ENCODE measurements around the gene ABCD4. TPM values are rescaled to one million over a fixed set of nuclear protein-coding genes. Genes with fewer than 3 reads are reported as not detected.

The ABCD4 gene
- polyA plus RNA-seq, 1 of the 3 experiments (the other 2 are of a cell fraction) = 37.0 TPM

DNA sequence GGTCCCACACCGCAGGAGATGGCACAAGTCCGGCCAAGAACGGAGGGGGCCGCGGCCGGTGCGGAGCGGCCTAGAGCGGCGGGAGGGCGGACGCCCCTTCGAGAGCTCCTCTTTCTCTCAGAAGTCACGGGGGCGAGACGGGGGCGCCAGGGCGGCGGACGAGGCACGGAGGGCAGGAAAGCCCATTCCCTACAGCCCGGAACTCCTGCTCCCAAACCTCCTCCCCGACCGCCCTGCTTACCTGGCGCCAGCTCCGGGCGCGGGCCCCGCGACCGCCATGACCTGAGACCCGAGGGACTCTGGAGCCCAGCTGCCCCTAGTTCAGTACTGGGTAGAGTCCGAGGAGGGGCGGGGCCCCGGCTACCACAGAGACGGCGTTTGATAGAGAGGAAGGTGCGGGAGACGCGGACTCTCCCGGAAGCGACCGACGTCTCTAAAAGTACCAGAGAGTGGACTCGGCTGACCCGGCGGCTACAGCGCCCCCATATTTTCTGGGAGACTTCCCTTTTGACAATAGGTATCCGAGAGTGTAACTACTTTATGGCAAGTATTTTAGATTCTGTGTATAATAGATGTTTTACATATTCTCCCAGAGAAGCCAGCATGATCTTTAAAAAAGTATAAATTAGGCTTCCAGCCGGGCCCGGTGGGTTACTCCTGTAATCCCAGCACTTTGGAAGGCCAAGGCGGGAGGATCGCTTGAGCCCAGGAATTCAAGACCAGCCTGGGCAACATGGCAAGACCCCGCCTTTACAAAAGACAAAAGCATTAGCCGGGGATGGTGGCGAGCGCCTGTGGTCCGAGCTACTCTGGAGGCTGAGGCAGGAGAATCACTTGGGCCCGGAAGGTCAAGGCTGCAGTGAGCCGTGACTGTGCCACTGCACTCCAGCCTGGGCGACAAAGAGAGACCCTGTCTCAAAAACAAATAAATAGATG is at the start of gene ABCD4 (continued):
- TF ChIP-seq, protein P1, sequence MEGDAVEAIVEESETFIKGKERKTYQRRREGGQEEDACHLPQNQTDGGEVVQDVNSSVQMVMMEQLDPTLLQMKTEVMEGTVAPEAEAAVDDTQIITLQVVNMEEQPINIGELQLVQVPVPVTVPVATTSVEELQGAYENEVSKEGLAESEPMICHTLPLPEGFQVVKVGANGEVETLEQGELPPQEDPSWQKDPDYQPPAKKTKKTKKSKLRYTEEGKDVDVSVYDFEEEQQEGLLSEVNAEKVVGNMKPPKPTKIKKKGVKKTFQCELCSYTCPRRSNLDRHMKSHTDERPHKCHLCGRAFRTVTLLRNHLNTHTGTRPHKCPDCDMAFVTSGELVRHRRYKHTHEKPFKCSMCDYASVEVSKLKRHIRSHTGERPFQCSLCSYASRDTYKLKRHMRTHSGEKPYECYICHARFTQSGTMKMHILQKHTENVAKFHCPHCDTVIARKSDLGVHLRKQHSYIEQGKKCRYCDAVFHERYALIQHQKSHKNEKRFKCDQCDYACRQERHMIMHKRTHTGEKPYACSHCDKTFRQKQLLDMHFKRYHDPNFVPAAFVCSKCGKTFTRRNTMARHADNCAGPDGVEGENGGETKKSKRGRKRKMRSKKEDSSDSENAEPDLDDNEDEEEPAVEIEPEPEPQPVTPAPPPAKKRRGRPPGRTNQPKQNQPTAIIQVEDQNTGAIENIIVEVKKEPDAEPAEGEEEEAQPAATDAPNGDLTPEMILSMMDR (IDR thresholded peaks at IDR 0.05) = peak; percentile 81
- TF ChIP-seq TAF1 (IDR thresholded peaks at IDR 0.05; ENCODE audit: borderline replicate concordance, low read depth, low read length) (peak; percentile 91), RCOR1 (IDR thresholded peaks at IDR 0.05; ENCODE audit: low read length) (no peak), EP300 (IDR thresholded peaks at IDR 0.05; ENCODE audit: borderline replicate concordance in 1 of 2, low read depth in 1 of 2, low read length in 1 of 2) (0 out of 4 replicates have a peak, but pooled peaks of 1 of the 2 experiments have one; percentile 9), POLR2AphosphoS5 (IDR thresholded peaks at IDR 0.05; ENCODE audit: low read depth, low read length) (peak; percentile 94), YY1 (IDR thresholded peaks at IDR 0.05; ENCODE audit: low read depth) (peak; percentile 69), TEAD4 (IDR thresholded peaks at IDR 0.05; ENCODE audit: borderline replicate concordance, insufficient read depth) (no peak)

- no peaks in the 10 kb centered on the region for H3K4me1 ChIP-seq (ENCODE audit: control insufficient read depth in 1 of 2, insufficient read depth in 2 of 2, low read depth in 1 of 2, low read length in 1 of 2)
- no peak overlapping the region for H2AFZ ChIP-seq (ENCODE audit: low read depth)
- H3K4me3 ChIP-seq (ENCODE audit: low read depth in 2 of 2, low read length in 1 of 2) = no peak overlapping the region
- H3K9ac ChIP-seq = no peak overlapping the region
- POLR2A ChIA-PET = no interaction called here
- no peaks in the 10 kb centered on the region for H3K9me2 ChIP-seq
- no peaks in the 10 kb centered on the region for H3K79me2 ChIP-seq (ENCODE audit: insufficient read depth)
- CTCF ChIA-PET = interaction anchor here (0.7 to 3.3 kb wide), 7 partner anchors 11 to 258 kb away, joined by 3 to 16 read pairs (median 3); no protein-coding TSS in a partner anchor
- no peak for TF ChIP-seq NFIC (IDR thresholded peaks at IDR 0.05; ENCODE audit: borderline replicate concordance)
- no peak for TF ChIP-seq TAF1 (IDR thresholded peaks at IDR 0.05; ENCODE audit: borderline replicate concordance, low read depth, low read length)
- no peak for TF ChIP-seq SMC3 (IDR thresholded peaks at IDR 0.05; ENCODE audit: low read depth, low read length)
- no peak for TF ChIP-seq CHD2 (IDR thresholded peaks at IDR 0.05; ENCODE audit: low read length, partially characterized antibody)
- no peak for TF ChIP-seq ELF1 (IDR thresholded peaks at IDR 0.05)
- TF ChIP-seq, protein P2, sequence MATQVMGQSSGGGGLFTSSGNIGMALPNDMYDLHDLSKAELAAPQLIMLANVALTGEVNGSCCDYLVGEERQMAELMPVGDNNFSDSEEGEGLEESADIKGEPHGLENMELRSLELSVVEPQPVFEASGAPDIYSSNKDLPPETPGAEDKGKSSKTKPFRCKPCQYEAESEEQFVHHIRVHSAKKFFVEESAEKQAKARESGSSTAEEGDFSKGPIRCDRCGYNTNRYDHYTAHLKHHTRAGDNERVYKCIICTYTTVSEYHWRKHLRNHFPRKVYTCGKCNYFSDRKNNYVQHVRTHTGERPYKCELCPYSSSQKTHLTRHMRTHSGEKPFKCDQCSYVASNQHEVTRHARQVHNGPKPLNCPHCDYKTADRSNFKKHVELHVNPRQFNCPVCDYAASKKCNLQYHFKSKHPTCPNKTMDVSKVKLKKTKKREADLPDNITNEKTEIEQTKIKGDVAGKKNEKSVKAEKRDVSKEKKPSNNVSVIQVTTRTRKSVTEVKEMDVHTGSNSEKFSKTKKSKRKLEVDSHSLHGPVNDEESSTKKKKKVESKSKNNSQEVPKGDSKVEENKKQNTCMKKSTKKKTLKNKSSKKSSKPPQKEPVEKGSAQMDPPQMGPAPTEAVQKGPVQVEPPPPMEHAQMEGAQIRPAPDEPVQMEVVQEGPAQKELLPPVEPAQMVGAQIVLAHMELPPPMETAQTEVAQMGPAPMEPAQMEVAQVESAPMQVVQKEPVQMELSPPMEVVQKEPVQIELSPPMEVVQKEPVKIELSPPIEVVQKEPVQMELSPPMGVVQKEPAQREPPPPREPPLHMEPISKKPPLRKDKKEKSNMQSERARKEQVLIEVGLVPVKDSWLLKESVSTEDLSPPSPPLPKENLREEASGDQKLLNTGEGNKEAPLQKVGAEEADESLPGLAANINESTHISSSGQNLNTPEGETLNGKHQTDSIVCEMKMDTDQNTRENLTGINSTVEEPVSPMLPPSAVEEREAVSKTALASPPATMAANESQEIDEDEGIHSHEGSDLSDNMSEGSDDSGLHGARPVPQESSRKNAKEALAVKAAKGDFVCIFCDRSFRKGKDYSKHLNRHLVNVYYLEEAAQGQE (IDR thresholded peaks at IDR 0.05; ENCODE audit: low read depth, low read length) = no peak
- no peak for TF ChIP-seq IRF3 (IDR thresholded peaks at IDR 0.05; ENCODE audit: low read depth, low read length)
- TF ChIP-seq EP300 (IDR thresholded peaks at IDR 0.05; ENCODE audit: borderline replicate concordance in 1 of 2, low read depth in 1 of 2, low read length in 1 of 2) = no peak
- DNase-seq = no peak
- no peaks in the 10 kb centered on the region for H3K36me3 ChIP-seq (replicated peaks in 1 of 2; ENCODE audit: control insufficient read depth in 1 of 2, insufficient read depth in 2 of 2, low read length in 1 of 2)
- H3K27me3 ChIP-seq (ENCODE audit: insufficient read depth) = peaks cover 20% of the 10 kb centered on the region; the same call in 1 of the 2 replicates
- no peaks in the 10 kb centered on the region for H4K20me1 ChIP-seq (ENCODE audit: insufficient read depth)
- 0% methylated on average over 1 of the region's 1 CpG for WGBS (ENCODE audit: low lambda C conversion rate)
- no peaks in the 10 kb centered on the region for H3F3A ChIP-seq (replicated peaks; ENCODE audit: insufficient read depth)
- no peak overlapping the region for H3K27ac ChIP-seq (ENCODE audit: low read depth in 2 of 2, low read length in 1 of 2)
- H3K9me3 ChIP-seq = no peaks in the 10 kb centered on the region
- no peak overlapping the region for H3K4me2 ChIP-seq
These were observed 48.2 kb upstream of the ABCD4 start for GRCh38 chr14:74350928-74351323.

All from SK-N-SH (cell line).